ENCODE results near the gene PALM2AKAP2.

GRCh38 chr9:109767404-109767803 lies 12.6 kb upstream of the PALM2AKAP2 start:
- TF ChIP-seq, protein P1, sequence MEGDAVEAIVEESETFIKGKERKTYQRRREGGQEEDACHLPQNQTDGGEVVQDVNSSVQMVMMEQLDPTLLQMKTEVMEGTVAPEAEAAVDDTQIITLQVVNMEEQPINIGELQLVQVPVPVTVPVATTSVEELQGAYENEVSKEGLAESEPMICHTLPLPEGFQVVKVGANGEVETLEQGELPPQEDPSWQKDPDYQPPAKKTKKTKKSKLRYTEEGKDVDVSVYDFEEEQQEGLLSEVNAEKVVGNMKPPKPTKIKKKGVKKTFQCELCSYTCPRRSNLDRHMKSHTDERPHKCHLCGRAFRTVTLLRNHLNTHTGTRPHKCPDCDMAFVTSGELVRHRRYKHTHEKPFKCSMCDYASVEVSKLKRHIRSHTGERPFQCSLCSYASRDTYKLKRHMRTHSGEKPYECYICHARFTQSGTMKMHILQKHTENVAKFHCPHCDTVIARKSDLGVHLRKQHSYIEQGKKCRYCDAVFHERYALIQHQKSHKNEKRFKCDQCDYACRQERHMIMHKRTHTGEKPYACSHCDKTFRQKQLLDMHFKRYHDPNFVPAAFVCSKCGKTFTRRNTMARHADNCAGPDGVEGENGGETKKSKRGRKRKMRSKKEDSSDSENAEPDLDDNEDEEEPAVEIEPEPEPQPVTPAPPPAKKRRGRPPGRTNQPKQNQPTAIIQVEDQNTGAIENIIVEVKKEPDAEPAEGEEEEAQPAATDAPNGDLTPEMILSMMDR (IDR thresholded peaks at IDR 0.05), result no peak
- no peak for TF ChIP-seq POLR2A (IDR thresholded peaks at IDR 0.05)
